ENCODE measurements around the gene OPHN1.

DNA sequence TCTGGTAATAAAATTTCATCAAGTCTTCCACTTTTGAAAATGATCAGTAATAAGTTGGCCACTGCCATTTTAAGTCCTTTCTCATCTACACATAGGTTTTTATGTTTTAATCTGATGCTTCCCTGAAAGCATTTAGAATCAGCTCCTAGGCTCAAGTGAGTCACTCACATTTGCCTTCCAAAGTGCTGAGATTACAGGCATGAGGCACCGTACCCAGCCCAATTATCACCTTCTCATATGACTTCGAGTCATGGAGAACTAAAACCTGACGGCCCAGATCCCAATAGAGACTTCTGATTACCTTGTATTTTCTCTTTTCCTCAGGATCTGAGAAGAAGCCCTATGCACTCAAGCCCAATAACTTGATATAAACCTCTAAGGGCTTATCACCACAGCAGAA, 140.8 kb downstream of the OPHN1 start:
- TF ChIP-seq EZH2 (IDR thresholded peaks at IDR 0.05; ENCODE audit: borderline replicate concordance) (no peak), EZH2phosphoT487 (IDR thresholded peaks at IDR 0.05; ENCODE audit: low read depth, severe bottlenecking, unreplicated experiment) (no peak)
- TF ChIP-seq, protein P1, sequence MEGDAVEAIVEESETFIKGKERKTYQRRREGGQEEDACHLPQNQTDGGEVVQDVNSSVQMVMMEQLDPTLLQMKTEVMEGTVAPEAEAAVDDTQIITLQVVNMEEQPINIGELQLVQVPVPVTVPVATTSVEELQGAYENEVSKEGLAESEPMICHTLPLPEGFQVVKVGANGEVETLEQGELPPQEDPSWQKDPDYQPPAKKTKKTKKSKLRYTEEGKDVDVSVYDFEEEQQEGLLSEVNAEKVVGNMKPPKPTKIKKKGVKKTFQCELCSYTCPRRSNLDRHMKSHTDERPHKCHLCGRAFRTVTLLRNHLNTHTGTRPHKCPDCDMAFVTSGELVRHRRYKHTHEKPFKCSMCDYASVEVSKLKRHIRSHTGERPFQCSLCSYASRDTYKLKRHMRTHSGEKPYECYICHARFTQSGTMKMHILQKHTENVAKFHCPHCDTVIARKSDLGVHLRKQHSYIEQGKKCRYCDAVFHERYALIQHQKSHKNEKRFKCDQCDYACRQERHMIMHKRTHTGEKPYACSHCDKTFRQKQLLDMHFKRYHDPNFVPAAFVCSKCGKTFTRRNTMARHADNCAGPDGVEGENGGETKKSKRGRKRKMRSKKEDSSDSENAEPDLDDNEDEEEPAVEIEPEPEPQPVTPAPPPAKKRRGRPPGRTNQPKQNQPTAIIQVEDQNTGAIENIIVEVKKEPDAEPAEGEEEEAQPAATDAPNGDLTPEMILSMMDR (IDR thresholded peaks at IDR 0.05; ENCODE audit: poor library complexity): no peak

Measured in hepatocyte (in vitro differentiated cells).